ENCODE data around the gene RAB18. TPM values are rescaled to one million over a fixed set of nuclear protein-coding genes. Genes with fewer than 3 reads are reported as not detected.

The RAB18 gene
- total RNA-seq, 1 donor from 2014 or later: 112 TPM

GRCh38 chr10:27479016-27479415 lies 25.1 kb upstream of the RAB18 start:
- no peak overlapping the region for H3K27ac Mint-ChIP-seq (ENCODE audit: unreplicated experiment)
- no peak overlapping the region for H3K4me3 Mint-ChIP-seq (ENCODE audit: unreplicated experiment)
- H3K4me1 Mint-ChIP-seq (ENCODE audit: unreplicated experiment): no peaks in the 10 kb centered on the region
- DNase-seq (ENCODE audit: low spot score): no peak
- H3K27me3 Mint-ChIP-seq (ENCODE audit: unreplicated experiment): no peaks in the 10 kb centered on the region
- no peaks in the 10 kb centered on the region for H3K36me3 Mint-ChIP-seq (ENCODE audit: low read depth, unreplicated experiment)
- H3K9me3 Mint-ChIP-seq (ENCODE audit: unreplicated experiment): no peaks in the 10 kb centered on the region
- TF ChIP-seq CTCF (IDR thresholded peaks at IDR 0.05; ENCODE audit: unreplicated experiment): no peak

- no peak overlapping the region for H3K4me3 Mint-ChIP-seq (ENCODE audit: unreplicated experiment)
- H3K4me1 Mint-ChIP-seq (ENCODE audit: unreplicated experiment): no peaks in the 10 kb centered on the region
- peaks cover 1% of the 10 kb centered on the region for H3K27me3 Mint-ChIP-seq (ENCODE audit: unreplicated experiment)
- no peak for TF ChIP-seq CTCF (IDR thresholded peaks at IDR 0.05; ENCODE audit: unreplicated experiment)
- no peak overlapping the region for H3K27ac Mint-ChIP-seq (ENCODE audit: unreplicated experiment)
- H3K36me3 Mint-ChIP-seq (ENCODE audit: low read depth, unreplicated experiment): no peaks in the 10 kb centered on the region
- no peaks in the 10 kb centered on the region for H3K9me3 Mint-ChIP-seq (ENCODE audit: unreplicated experiment)
- no peak for DNase-seq (ENCODE audit: low spot score)
These were observed 22.6 kb upstream of the RAB18 start for GRCh38 chr10:27481486-27481885.

- Mint-ChIP-seq H3K9me3 (ENCODE audit: unreplicated experiment) (no peaks in the 10 kb centered on the region), H3K27me3 (ENCODE audit: unreplicated experiment) (peaks cover 4% of the 10 kb centered on the region), H3K36me3 (ENCODE audit: low read depth, unreplicated experiment) (no peaks in the 10 kb centered on the region), H3K4me1 (ENCODE audit: unreplicated experiment) (no peaks in the 10 kb centered on the region), H3K4me3 (ENCODE audit: unreplicated experiment) (no peak overlapping the region), H3K27ac (ENCODE audit: unreplicated experiment) (no peak overlapping the region)
- no peak for DNase-seq (ENCODE audit: low spot score)
- no peak for TF ChIP-seq CTCF (IDR thresholded peaks at IDR 0.05; ENCODE audit: unreplicated experiment)
These were observed 20.8 kb upstream of the RAB18 start for GRCh38 chr10:27482984-27483956.

- Mint-ChIP-seq H3K27me3 (ENCODE audit: unreplicated experiment) (peaks cover 4% of the 10 kb centered on the region), H3K9me3 (ENCODE audit: unreplicated experiment) (no peaks in the 10 kb centered on the region), H3K4me3 (ENCODE audit: unreplicated experiment) (no peak overlapping the region), H3K36me3 (ENCODE audit: low read depth, unreplicated experiment) (peaks cover under 1% of the 10 kb centered on the region), H3K4me1 (ENCODE audit: unreplicated experiment) (no peaks in the 10 kb centered on the region), H3K27ac (ENCODE audit: unreplicated experiment) (no peak overlapping the region)
- no peak for TF ChIP-seq CTCF (IDR thresholded peaks at IDR 0.05; ENCODE audit: unreplicated experiment)
- no peak for DNase-seq (ENCODE audit: low spot score)
These were observed 18.7 kb upstream of the RAB18 start for GRCh38 chr10:27485368-27485767.

- Mint-ChIP-seq H3K4me1 (ENCODE audit: unreplicated experiment) (no peaks in the 10 kb centered on the region), H3K9me3 (ENCODE audit: unreplicated experiment) (peaks cover 5% of the 10 kb centered on the region), H3K36me3 (ENCODE audit: low read depth, unreplicated experiment) (peaks cover 5% of the 10 kb centered on the region), H3K27ac (ENCODE audit: unreplicated experiment) (no peak overlapping the region), H3K4me3 (ENCODE audit: unreplicated experiment) (no peak overlapping the region), H3K27me3 (ENCODE audit: unreplicated experiment) (peaks cover 4% of the 10 kb centered on the region)
- TF ChIP-seq CTCF (IDR thresholded peaks at IDR 0.05; ENCODE audit: unreplicated experiment): no peak
- DNase-seq (ENCODE audit: low spot score): no peak
These were observed 18.1 kb upstream of the RAB18 start for GRCh38 chr10:27485986-27486385.

Data from endothelial cell (in vitro differentiated cells).